GM12892 (cell line): ENCODE data around the gene SLC8B1.

Experiments used
- POLR2A ChIP-seq: IDR thresholded peaks from 2 replicates; pipeline ENCODE4 v1.6.1; 2011; ENCODE audit warnings: low read depth, low read length, control low read depth
- POLR2AphosphoS5 ChIP-seq: IDR thresholded peaks from 2 replicates; pipeline ENCODE4 v1.6.1; 2011; ENCODE audit warnings: low read depth, low read length, control low read depth

- TF ChIP-seq POLR2A (no peak), POLR2AphosphoS5 (no peak)
Measured at GRCh38 chr12:113296557-113297213, 38.2 kb downstream of the SLC8B1 start.
